Endodermal cell (in vitro differentiated cells): ENCODE data around the gene TTC9C. TPM values are rescaled to one million over a fixed set of nuclear protein-coding genes. Genes with fewer than 3 reads are reported as not detected.
"Not testable (repeated sequence)": the region's sequence is repeated elsewhere in the genome, so short reads cannot be mapped to it uniquely, and the experiment has no call there.

Experiments used
- DNase-seq: peaks from one replicate; pipeline ENCODE4 v3.0.0-alpha.2; 2017
- H3K27ac ChIP-seq: 2 replicates; pipeline ENCODE4 v1.5.1; 2013; ENCODE audit warnings: mild to moderate bottlenecking, low read depth, low read length, moderate library complexity
- H3K27me3 ChIP-seq: 2 replicates; pipeline ENCODE4 v1.6.1; 2013; ENCODE audit warnings: mild to moderate bottlenecking, low read length, moderate library complexity; ENCODE audit not compliant: insufficient read depth, control insufficient read depth, poor library complexity, severe bottlenecking
- H3K36me3 ChIP-seq: 2 replicates; pipeline ENCODE4 v1.7.0; 2013; ENCODE audit warnings: mild to moderate bottlenecking, low read length, moderate library complexity; ENCODE audit not compliant: control insufficient read depth, insufficient read depth
- H3K4me1 ChIP-seq: one replicate; pipeline ENCODE4 v1.7.0; 2013; ENCODE audit warnings: low read length; ENCODE audit not compliant: control insufficient read depth, insufficient read depth
- H3K4me3 ChIP-seq: 2 replicates; pipeline ENCODE4 v1.5.1; 2013; ENCODE audit warnings: mild to moderate bottlenecking, low read length, moderate library complexity
- H3K9ac ChIP-seq: 2 replicates; pipeline ENCODE4 v1.6.1; 2013; ENCODE audit warnings: mild to moderate bottlenecking, low read length, moderate library complexity; ENCODE audit not compliant: poor library complexity, severe bottlenecking; ENCODE audit errors: extremely low read depth
- H3K9me3 ChIP-seq: 2 replicates; pipeline ENCODE4 v1.6.1; 2013; ENCODE audit warnings: mild to moderate bottlenecking, low read length, moderate library complexity; ENCODE audit not compliant: control insufficient read depth
- H3K27ac Mint-ChIP-seq: 2 replicates; pipeline ENCODE4 v1.8.0; 2020; ENCODE audit warnings: mixed read lengths
- H3K27me3 Mint-ChIP-seq: 2 replicates; pipeline ENCODE4 v1.8.0; 2021; ENCODE audit warnings: mild to moderate bottlenecking, mixed read lengths; ENCODE audit not compliant: insufficient read depth
- H3K36me3 Mint-ChIP-seq: 2 replicates; pipeline ENCODE4 v1.8.0; 2020; ENCODE audit warnings: low read depth, mixed read lengths
- H3K4me1 Mint-ChIP-seq: 2 replicates; pipeline ENCODE4 v1.8.0; 2020; ENCODE audit warnings: mixed read lengths
- H3K4me3 Mint-ChIP-seq: 2 replicates; pipeline ENCODE4 v1.8.0; 2020; ENCODE audit warnings: mild to moderate bottlenecking, moderate library complexity, mixed read lengths
- H3K9me3 Mint-ChIP-seq: 2 replicates; pipeline ENCODE4 v1.8.0; 2020; ENCODE audit warnings: mild to moderate bottlenecking, mixed read lengths
- CTCF ChIP-seq: fragments of 200-600 bp; sonication (generic); conservative IDR thresholded peaks from 2 replicates; pipeline ENCODE4 v1.5.0; 2021; ENCODE audit warnings: antibody characterized with exemption, mild to moderate bottlenecking
- WGBS, 2 experiments: methylation state at CpG; one replicate each; pipeline versions ENCODE4 v1.1.5 to v1.1.7; 2013; ENCODE audit warnings: missing lambda C conversion rate in 2 of 2, mixed read lengths in 1 of 2; ENCODE audit not compliant: insufficient coverage in 1 of 2, insufficient read length in 1 of 2; 5-methylcytosine and 5-hydroxymethylcytosine counted together
- total RNA-seq, 2 donors: library from RNA; stranded (reverse); fragmentation: NEBNext Ultra II Directional in 1 of 2; extraction: Animal tissue kit (Norgen Biotek cat#: 25700) in 1 of 2; gene quantifications; 2 replicates in 1 of 2; 3 replicates in 1 of 2; pipeline ENCODE4 v1.2.1, GENCODE V29; 2021

The TTC9C gene
- total RNA-seq, 2 donors from 2014 or later, result 40.0 to 55.4 TPM

GRCh38 chr11:62747475-62748160, 19.3 kb downstream of the TTC9C start:
- H3K4me3 ChIP-seq, result no peak overlapping the region
- no peak overlapping the region for H3K9ac ChIP-seq
- H3K27ac Mint-ChIP-seq, result no peak overlapping the region
- no peaks in the 10 kb centered on the region for H3K9me3 ChIP-seq
- WGBS, 2 experiments, result 92 to 96% methylated on average over 4 to 7 of the region's 9 CpGs
- DNase-seq, result no peak
- no peaks in the 10 kb centered on the region for H3K9me3 Mint-ChIP-seq
- H3K27me3 ChIP-seq, result no peaks in the 10 kb centered on the region
- peak overlapping the region; percentile 68 for H3K27ac ChIP-seq
- H3K27me3 Mint-ChIP-seq, result no peaks in the 10 kb centered on the region
- H3K4me1 ChIP-seq, result no peaks in the 10 kb centered on the region
- H3K4me1 Mint-ChIP-seq, result peaks cover 4% of the 10 kb centered on the region
- peaks cover 22% of the 10 kb centered on the region for H3K36me3 Mint-ChIP-seq
- H3K4me3 Mint-ChIP-seq, result no peak overlapping the region
- H3K36me3 ChIP-seq, result peaks cover 14% of the 10 kb centered on the region
- TF ChIP-seq CTCF, result no peak

GRCh38 chr11:62749931-62750330, 21.6 kb downstream of the TTC9C start:
- not testable (repeated sequence) for H3K4me3 ChIP-seq, DNase-seq, H3K4me3 Mint-ChIP-seq, H3K9me3 ChIP-seq, H3K9me3 Mint-ChIP-seq, H3K27me3 Mint-ChIP-seq, H3K27ac ChIP-seq, H3K4me1 Mint-ChIP-seq, H3K4me1 ChIP-seq, H3K27me3 ChIP-seq, H3K9ac ChIP-seq
- Mint-ChIP-seq H3K36me3 (peaks cover 24% of the 10 kb centered on the region), H3K27ac (peak overlapping the region; percentile 13)
- 93 to 94% methylated on average over 5 of the region's 5 CpGs for WGBS, 2 experiments
- peaks cover 16% of the 10 kb centered on the region for H3K36me3 ChIP-seq

- peaks cover 24% of the 10 kb centered on the region for H3K36me3 Mint-ChIP-seq
These were observed 24.0 kb downstream of the TTC9C start for GRCh38 chr11:62752177-62752785.

More at GRCh38 chr11:62752177-62752785, 24.0 kb downstream of the TTC9C start:
- Histone ChIP-seq H3K4me1 (no peaks in the 10 kb centered on the region), H3K9ac (no peak overlapping the region), H3K4me3 (no peak overlapping the region), H3K9me3 (no peaks in the 10 kb centered on the region), H3K27ac (no peak overlapping the region), H3K27me3 (no peaks in the 10 kb centered on the region), H3K36me3 (peaks cover 16% of the 10 kb centered on the region)
- peaks cover 10% of the 10 kb centered on the region for H3K4me1 Mint-ChIP-seq
- no peaks in the 10 kb centered on the region for H3K9me3 Mint-ChIP-seq
- TF ChIP-seq CTCF, result no peak
- WGBS, 2 experiments, result 95 to 100% methylated on average over 5 to 14 of the region's 14 CpGs
- H3K4me3 Mint-ChIP-seq, result no peak overlapping the region
- no peak overlapping the region for H3K27ac Mint-ChIP-seq
- no peaks in the 10 kb centered on the region for H3K27me3 Mint-ChIP-seq
- no peak for DNase-seq
